ENCODE results near the gene STARD4.

The STARD4 gene

GRCh38 chr5:111548992-111549649, 36.8 kb upstream of the STARD4 start:
- in situ Hi-C loops (cut with MboI; ENCODE audit: low pct_unique_long_range_greater_than_20kb, low sequenced_read_pairs, unreplicated experiment), result no loop called here
- TF ChIP-seq CTCF (IDR thresholded peaks at IDR 0.05; ENCODE audit: extremely low read depth, insufficient read depth, missing control alignments), result no peak
- DNase-seq (ENCODE audit: low spot score), result no peak

- in situ Hi-C loops (cut with MboI; ENCODE audit: low pct_unique_long_range_greater_than_20kb, low sequenced_read_pairs, unreplicated experiment), result no loop called here
- DNase-seq (ENCODE audit: low spot score), result no peak
- no peak for TF ChIP-seq CTCF (IDR thresholded peaks at IDR 0.05; ENCODE audit: extremely low read depth, insufficient read depth, missing control alignments)
These were observed 36.1 kb upstream of the STARD4 start for GRCh38 chr5:111548348-111548950.

- TF ChIP-seq CTCF (IDR thresholded peaks at IDR 0.05; ENCODE audit: extremely low read depth, insufficient read depth, missing control alignments), result no peak
- in situ Hi-C loops (cut with MboI; ENCODE audit: low pct_unique_long_range_greater_than_20kb, low sequenced_read_pairs, unreplicated experiment), result no loop called here
- DNase-seq (ENCODE audit: low spot score), result no peak
These were observed 32.7 kb upstream of the STARD4 start for GRCh38 chr5:111545031-111545430.

- no peak for TF ChIP-seq CTCF (IDR thresholded peaks at IDR 0.05; ENCODE audit: extremely low read depth, insufficient read depth, missing control alignments)
- in situ Hi-C loops (cut with MboI; ENCODE audit: low pct_unique_long_range_greater_than_20kb, low sequenced_read_pairs, unreplicated experiment), result no loop called here
- no peak for DNase-seq (ENCODE audit: low spot score)
These were observed 25.0 kb upstream of the STARD4 start for GRCh38 chr5:111537141-111538024.

- TF ChIP-seq CTCF (IDR thresholded peaks at IDR 0.05; ENCODE audit: extremely low read depth, insufficient read depth, missing control alignments), result no peak
- in situ Hi-C loops (cut with MboI; ENCODE audit: low pct_unique_long_range_greater_than_20kb, low sequenced_read_pairs, unreplicated experiment), result no loop called here
- DNase-seq (ENCODE audit: low spot score), result no peak
These were observed 23.7 kb upstream of the STARD4 start for GRCh38 chr5:111535879-111536549.

- no peak for TF ChIP-seq CTCF (IDR thresholded peaks at IDR 0.05; ENCODE audit: extremely low read depth, insufficient read depth, missing control alignments)
- DNase-seq (ENCODE audit: low spot score), result no peak
- in situ Hi-C loops (cut with MboI; ENCODE audit: low pct_unique_long_range_greater_than_20kb, low sequenced_read_pairs, unreplicated experiment), result no loop called here
These were observed 20.7 kb upstream of the STARD4 start for GRCh38 chr5:111532886-111533582.
